COLO829 (cell line): Measurements from ENCODE around the gene MDFI.

ENCODE experiments used
- DNase-seq: peaks from one replicate; pipeline ENCODE4 v3.0.0; 2012; ENCODE audit warnings: low spot score

MDFI gene

GRCh38 chr6:41651246-41651961, 13.1 kb downstream of the MDFI start:
- DNase-seq = no peak

- no peak for DNase-seq
Observed at GRCh38 chr6:41651962-41652657, 13.8 kb downstream of the MDFI start.

GRCh38 chr6:41652866-41653652, 14.8 kb downstream of the MDFI start:
- DNase-seq = no peak

- DNase-seq = no peak
Observed at GRCh38 chr6:41653691-41654090, 15.4 kb downstream of the MDFI start.

- no peak for DNase-seq
Observed at GRCh38 chr6:41654151-41654697, 16.0 kb downstream of the MDFI start.

- DNase-seq = no peak
Observed at GRCh38 chr6:41654698-41655151, 16.5 kb downstream of the MDFI start.

- no peak for DNase-seq
Observed at GRCh38 chr6:41655176-41655575, 16.9 kb downstream of the MDFI start.

GRCh38 chr6:41655646-41656001, 17.4 kb downstream of the MDFI start:
- DNase-seq = no peak

GRCh38 chr6:41656002-41656691, 17.9 kb downstream of the MDFI start:
- no peak for DNase-seq

GRCh38 chr6:41657131-41658094, 19.1 kb downstream of the MDFI start:
- DNase-seq = no peak

- no peak for DNase-seq
Observed at GRCh38 chr6:41658636-41659035, 20.4 kb downstream of the MDFI start.

- no peak for DNase-seq
Observed at GRCh38 chr6:41659935-41660334, 21.7 kb downstream of the MDFI start.

- DNase-seq = no peak
Observed at GRCh38 chr6:41663568-41663967, 25.3 kb downstream of the MDFI start.

GRCh38 chr6:41664271-41664670, 26.0 kb downstream of the MDFI start:
- no peak for DNase-seq

GRCh38 chr6:41667195-41667594, 28.9 kb downstream of the MDFI start:
- DNase-seq = no peak

- DNase-seq = no peak
Observed at GRCh38 chr6:41668968-41669367, 30.7 kb downstream of the MDFI start.

- no peak for DNase-seq
Observed at GRCh38 chr6:41670703-41671360, 32.6 kb downstream of the MDFI start.

- no peak for DNase-seq
Observed at GRCh38 chr6:41671376-41671775, 33.1 kb downstream of the MDFI start.

GRCh38 chr6:41672016-41672415, 33.7 kb downstream of the MDFI start:
- DNase-seq = no peak
